GM19025 (cell line): Measurements from ENCODE around the gene TMEM214.

ENCODE experiments used
- ATAC-seq: cut with Tn5 transposase; IDR thresholded peaks from one replicate; pipeline ENCODE4 v1.9.1; 2021; ENCODE audit warnings: mild to moderate bottlenecking, low read depth, moderate library complexity; ENCODE audit not compliant: unreplicated experiment

The TMEM214 gene

GRCh38 chr2:27032495-27033252, at the start of gene TMEM214:
Gene TMEM214, plus strand, starts transcription at chr2:27032965. Its CDS starts 51 bp downstream, at chr2:27033016.
- ATAC-seq = peak; percentile 96

GRCh38 chr2:26983746-26984145, 49.0 kb upstream of the TMEM214 start:
- ATAC-seq = no peak

GRCh38 chr2:26985807-26986206, 47.0 kb upstream of the TMEM214 start:
- no peak for ATAC-seq

- ATAC-seq = no peak
Observed at GRCh38 chr2:26986576-26986975, 46.2 kb upstream of the TMEM214 start.

GRCh38 chr2:26988058-26988860, 44.5 kb upstream of the TMEM214 start:
- ATAC-seq = no peak

DNA sequence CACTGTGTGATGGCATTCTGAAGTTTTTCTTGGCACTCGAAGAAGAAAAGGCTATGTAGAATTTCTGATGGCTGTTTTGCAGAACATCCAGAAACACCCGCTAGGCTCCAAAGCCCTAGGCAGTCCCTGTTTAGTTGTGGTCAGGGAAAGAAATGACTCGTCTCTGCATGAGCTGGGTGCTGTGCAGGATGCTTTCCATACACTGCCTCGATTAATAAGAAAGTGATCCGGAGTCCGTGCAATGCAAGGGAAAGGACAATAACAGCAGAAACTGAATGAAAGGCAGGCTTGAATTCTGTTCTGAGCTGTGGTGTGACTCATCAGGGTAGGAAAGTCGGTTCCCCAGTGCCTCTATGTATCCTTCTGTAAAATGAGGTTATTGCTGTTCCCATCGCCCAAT, 43.6 kb upstream of the TMEM214 start:
- no peak for ATAC-seq

DNA sequence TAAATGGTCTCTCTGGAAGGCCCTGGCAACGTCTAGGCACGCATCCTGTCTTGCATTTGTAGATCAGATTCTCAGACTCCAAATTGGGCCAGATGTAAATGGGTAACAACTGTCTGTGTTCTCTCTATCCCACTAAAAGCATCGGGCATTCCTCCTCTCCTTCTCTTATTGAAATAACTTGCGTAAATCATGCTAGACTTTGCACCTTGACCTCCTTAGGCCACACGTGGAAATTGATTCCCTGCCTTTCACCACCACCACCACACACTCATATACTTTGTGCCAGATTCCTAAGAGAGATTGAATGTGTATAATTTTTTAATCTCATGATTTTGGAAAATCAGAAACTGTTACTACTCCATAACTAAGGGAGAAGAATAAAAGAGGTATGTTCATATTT, 41.0 kb upstream of the TMEM214 start:
- no peak for ATAC-seq

DNA sequence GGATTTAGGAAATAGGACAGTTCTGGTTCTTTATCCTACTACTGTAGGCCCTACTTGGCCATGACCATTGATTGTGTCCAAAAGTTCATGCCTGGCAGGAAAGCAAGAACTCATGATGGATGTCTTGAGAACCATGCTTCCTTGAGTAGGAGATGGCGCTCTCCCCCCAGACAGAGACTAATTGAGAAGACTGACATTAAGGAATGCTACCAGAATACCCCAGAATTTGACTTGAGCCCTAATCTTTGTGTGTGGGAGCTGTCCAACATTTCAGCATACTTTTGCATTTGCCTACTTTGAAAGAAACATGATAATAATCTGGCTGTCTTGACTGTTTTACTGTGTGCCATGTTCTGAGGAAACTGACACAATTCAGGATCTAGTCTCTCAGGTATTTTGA, 39.0 kb upstream of the TMEM214 start:
- no peak for ATAC-seq

DNA sequence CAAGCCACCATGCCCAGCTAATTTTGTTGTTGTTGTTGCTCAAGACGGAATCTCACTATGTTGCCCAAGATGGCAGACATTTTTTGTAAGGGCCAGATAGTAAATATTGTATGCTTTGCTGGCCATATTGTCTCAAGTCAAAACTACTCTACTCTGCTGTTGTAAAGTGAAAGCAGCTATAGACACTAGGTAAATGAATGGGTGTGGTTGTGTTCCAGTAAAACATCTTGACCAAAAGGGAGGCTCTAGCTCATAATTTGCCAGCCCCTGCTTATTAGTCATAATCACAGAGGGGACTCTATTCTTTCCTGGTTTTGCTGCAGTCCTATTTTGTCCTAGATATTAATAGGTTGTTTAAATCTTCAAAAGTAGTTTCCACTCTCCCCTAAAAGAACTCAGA, 37.8 kb upstream of the TMEM214 start:
- ATAC-seq = no peak

DNA sequence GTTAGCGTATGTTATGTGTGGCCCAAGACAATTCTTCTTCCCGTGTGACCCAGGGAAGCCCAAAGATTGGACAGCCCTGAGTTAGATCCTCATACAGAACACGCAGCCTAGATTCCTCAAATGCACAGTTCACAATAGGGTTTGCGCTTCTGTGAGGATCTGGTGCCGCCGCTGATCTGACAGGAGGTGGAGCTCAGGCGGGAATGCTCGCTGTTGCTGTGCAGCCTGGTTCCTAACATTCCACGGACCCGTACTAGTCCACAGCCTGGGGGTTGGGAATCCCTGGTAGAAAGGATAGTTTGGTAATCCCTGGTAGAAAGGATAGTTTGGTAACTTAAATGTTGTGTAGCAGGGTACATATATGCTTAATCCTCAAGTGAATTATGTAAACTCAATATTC, 35.4 kb upstream of the TMEM214 start:
- ATAC-seq = no peak

- ATAC-seq = no peak
Observed at GRCh38 chr2:26998323-26998722, 34.4 kb upstream of the TMEM214 start.

DNA sequence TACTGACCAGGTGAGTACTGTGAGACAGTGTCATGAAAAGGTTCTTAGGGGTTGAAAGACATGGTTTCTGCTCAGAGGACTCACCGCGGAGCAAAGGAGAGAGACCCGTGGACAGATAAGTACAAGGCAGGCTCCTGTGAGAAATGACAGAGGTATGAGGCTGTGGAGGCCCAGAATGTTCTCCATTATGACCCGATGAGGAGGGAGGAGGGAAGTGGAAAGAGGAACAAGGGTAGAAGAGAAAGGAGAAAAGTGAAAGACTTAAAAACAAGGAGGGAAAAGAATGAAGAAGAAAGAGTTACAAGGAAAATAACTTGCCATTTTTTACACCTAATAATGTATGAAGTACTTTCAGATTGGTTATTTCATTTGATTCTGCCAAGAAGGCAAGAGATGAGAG, 32.5 kb upstream of the TMEM214 start:
- ATAC-seq = no peak

GRCh38 chr2:27000995-27001394, 31.8 kb upstream of the TMEM214 start:
- ATAC-seq = no peak

DNA sequence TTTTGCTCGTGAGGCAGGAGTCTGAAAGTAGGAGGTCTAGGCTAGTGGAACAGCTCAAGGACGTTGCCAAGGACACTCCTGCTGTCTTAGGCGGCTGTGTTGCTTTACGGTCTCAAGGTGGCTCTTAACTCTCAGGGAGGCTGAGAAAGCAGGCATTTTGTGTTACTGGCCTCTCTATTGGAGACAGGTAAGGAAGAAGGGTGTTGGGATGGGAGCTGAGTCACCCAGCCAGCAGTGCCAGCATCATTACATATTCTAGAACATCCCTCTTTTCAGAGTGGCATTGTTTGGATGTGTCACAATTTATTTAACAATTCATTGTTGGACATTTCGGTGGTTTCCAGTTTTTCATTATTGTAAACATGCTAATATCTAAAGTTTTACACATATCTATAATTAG, 30.8 kb upstream of the TMEM214 start:
- ATAC-seq = no peak

GRCh38 chr2:27003007-27003406, 29.8 kb upstream of the TMEM214 start:
- no peak for ATAC-seq

DNA sequence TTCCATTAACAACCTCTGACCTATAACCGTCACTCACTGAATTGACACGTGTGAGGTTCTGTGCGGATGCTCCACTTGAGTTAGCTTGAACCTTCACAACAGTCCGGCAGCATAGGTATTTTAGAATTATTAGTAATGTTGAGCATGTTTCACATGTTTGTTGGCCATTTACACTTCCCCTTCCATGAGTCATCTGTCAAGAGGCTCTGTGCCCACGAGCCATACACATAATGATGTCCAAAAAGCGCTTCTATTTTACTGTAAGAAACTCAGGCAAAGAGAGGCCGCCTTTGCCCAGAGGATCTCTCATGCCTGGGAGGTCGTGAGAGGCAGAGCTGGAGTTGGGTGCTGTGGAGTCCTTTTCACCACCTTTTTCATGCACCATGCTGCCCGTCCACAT, 28.9 kb upstream of the TMEM214 start:
- ATAC-seq = no peak

- ATAC-seq = no peak
Observed at GRCh38 chr2:27006602-27007415, 26.0 kb upstream of the TMEM214 start.

DNA sequence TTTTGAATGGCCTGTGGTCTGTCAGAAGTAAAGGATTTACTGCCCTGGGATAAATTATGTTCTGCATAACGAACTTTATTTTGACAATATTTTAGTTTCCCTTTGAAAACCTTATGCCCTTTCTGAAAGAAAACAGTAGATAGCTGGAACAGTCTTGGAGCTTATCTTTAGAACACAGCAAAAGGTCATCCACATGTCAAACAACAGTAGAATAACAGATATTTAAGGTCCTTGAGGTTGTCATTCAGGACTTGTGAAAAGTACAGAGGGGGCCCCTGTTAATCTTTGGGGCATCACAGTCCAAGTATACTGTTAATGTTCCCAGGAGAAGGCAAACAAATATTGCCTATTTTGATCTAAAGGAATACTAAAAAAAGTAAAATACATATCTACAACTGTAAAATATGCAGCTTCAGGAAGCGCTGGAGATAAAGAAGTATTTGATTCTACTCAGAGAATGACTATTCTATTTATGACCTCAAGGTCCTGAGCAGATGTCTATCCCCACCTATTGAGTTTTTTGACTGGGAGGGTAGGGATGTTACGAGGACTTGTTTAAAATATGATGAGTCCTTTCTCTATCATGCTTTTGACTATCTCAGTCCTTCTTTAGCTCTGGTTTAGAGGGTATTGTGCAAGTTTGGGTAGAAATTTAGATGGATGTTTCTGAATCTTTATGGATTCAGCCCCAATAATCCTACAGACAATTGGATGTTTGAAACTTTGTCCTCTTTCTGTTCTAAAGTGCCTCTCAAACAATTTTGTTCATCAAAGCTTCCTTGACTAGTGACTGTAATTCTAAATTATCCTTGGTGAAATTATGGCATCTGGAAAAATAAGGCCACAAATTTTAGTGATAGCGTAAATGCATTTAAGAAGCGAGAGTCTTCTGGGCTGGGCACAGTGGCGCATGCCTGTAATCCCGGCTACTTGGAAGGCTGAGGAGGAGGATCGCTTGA, 25.1 kb upstream of the TMEM214 start:
- no peak for ATAC-seq

DNA sequence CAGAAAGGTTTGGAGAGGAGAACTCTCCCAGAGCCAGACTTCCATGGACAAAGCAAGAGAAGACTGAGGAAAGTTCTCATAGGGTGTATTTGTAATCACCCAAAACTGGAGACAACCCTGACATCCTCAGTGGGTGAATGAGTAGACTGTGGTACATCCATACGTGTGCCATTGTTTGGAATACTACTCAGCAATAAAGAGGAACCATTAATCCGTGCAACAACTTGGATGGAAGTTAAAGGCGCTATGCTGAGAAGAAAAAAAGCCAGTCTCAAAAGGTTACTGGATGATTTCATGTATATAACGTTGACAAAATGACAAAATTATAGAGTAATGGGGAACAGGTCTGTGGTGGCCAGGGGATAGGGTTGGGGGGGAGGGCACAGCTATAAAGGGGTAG, 24.1 kb upstream of the TMEM214 start:
- ATAC-seq = no peak

GRCh38 chr2:27009083-27009482, 23.7 kb upstream of the TMEM214 start:
- ATAC-seq = no peak
